HepG2 (cell line): ENCODE data around the gene PSMD6. TPM values are rescaled to one million over a fixed set of nuclear protein-coding genes. Genes with fewer than 3 reads are reported as not detected.

Experiments
- ATAC-seq: fragments of 200-7000 bp; cut with Tn5 transposase; 3 replicates; pipeline ENCODE4 v1.9.1; 2020; ENCODE audit warnings: mild to moderate bottlenecking, moderate library complexity
- BruUV-seq: library from RNA; stranded (reverse); fragments of 400-500 nt; replicated peaks from 2 replicates; lab custom pipeline; 2021; lab: Mats Ljungman, UMichigan
- CTCF ChIA-PET: fragments of 300-600 bp; formaldehyde crosslinking; extraction: SDS; loops from one replicate; lab custom pipeline; 2021; ENCODE audit warnings: low total read pairs, inconsistent platforms, low intra/inter-chr PET ratio; lab: Yijun Ruan, JAX
- POLR2A ChIA-PET: fragments of 350-600 bp; sonication (Branson Sonifier 250); formaldehyde crosslinking; loops from one replicate; lab custom pipeline; 2020; ENCODE audit warnings: antibody characterized with exemption, inconsistent platforms; lab: Yijun Ruan, JAX
- DNase-seq: peaks from one replicate; pipeline ENCODE4 v3.0.0-alpha.2; 2015; ENCODE audit warnings: low spot score
- FAIRE-seq: peaks from 3 replicates; lab custom pipeline; 2011; peaks lifted over from hg19 to GRCh38; lab: Jason Lieb, UNC
- H2AFZ ChIP-seq: one replicate; pipeline ENCODE4 v1.6.1; 2011; ENCODE audit warnings: low read length, inconsistent platforms
- H3K27ac ChIP-seq: fragments of 300-600 bp; 3 replicates; pipeline ENCODE4 v1.8.0; 2011; ENCODE audit warnings: mixed run types, mild to moderate bottlenecking, mixed read lengths, low read length, inconsistent platforms; ENCODE audit not compliant: insufficient read depth; ENCODE audit errors: extremely low read length
- H3K27me3 ChIP-seq, 2 experiments: fragments of 200-600 bp in 1 of 2; 2 replicates in 1 of 2; 3 replicates in 1 of 2; pipeline versions ENCODE4 v1.6.0 to v1.8.0; 2011; ENCODE audit warnings: low read length in 2 of 2, mild to moderate bottlenecking in 2 of 2, moderate library complexity in 2 of 2, inconsistent platforms in 1 of 2; ENCODE audit not compliant: insufficient read depth in 2 of 2, control insufficient read depth in 1 of 2
- H3K36me3 ChIP-seq, 2 experiments: fragments of 200-600 bp in 1 of 2; replicated peaks in 1 of 2; 2 replicates in 1 of 2; 3 replicates in 1 of 2; pipeline versions ENCODE4 v1.5.1 to v1.8.0; 2011; ENCODE audit warnings: low read length in 2 of 2, inconsistent platforms in 1 of 2; ENCODE audit not compliant: insufficient read depth in 2 of 2, control insufficient read depth in 1 of 2
- H3K4me1 ChIP-seq: 2 replicates; pipeline ENCODE4 v1.5.1; 2012; ENCODE audit warnings: low read length, inconsistent platforms; ENCODE audit not compliant: insufficient read depth
- H3K4me2 ChIP-seq: 2 replicates; pipeline ENCODE4 v1.6.0; 2011; ENCODE audit warnings: low read depth, low read length, inconsistent platforms
- H3K4me3 ChIP-seq, 3 experiments: fragments of 200-600 bp in 1 of 3; sonication (generic), shearing (Covaris generic) in 1 of 3; replicated peaks in 1 of 3; 2 replicates each; pipeline ENCODE4 v1.5.1; 2011 to 2016; ENCODE audit warnings: low read length in 3 of 3, inconsistent platforms in 2 of 3, low read depth in 2 of 3, mild to moderate bottlenecking in 2 of 3, control low read depth in 1 of 3, mixed read lengths in 1 of 3; ENCODE audit not compliant: insufficient read depth in 1 of 3
- H3K79me2 ChIP-seq: one replicate; pipeline ENCODE4 v1.6.1; 2011; ENCODE audit warnings: low read length, inconsistent platforms; ENCODE audit not compliant: insufficient read depth
- H3K9ac ChIP-seq: 2 replicates; pipeline ENCODE4 v1.6.0; 2011; ENCODE audit warnings: mild to moderate bottlenecking, low read depth, low read length, inconsistent platforms; ENCODE audit not compliant: insufficient read depth
- H3K9me3 ChIP-seq: 2 replicates; pipeline ENCODE4 v1.5.1; 2012; ENCODE audit warnings: mild to moderate bottlenecking, low read length
- H4K20me1 ChIP-seq: 2 replicates; pipeline ENCODE4 v1.6.0; 2011; ENCODE audit warnings: inconsistent platforms, mild to moderate bottlenecking, low read length, moderate library complexity; ENCODE audit not compliant: insufficient read depth
- HNRNPH1 ChIP-seq: fragments of 200-400 bp; formaldehyde crosslinking; optimal IDR thresholded peaks from 2 replicates; pipeline ENCODE3; 2017; ENCODE audit warnings: mild to moderate bottlenecking, low read depth, low read length
- MATR3 ChIP-seq: sonication (generic); formaldehyde crosslinking; IDR thresholded peaks from 2 replicates; pipeline ENCODE4 v1.4.0; 2020; ENCODE audit warnings: missing genetic modification reagents
- MEIS2 ChIP-seq: sonication (generic); formaldehyde crosslinking; IDR thresholded peaks from 2 replicates; pipeline ENCODE4 v1.9.0; 2021; ENCODE audit warnings: mild to moderate bottlenecking, missing genetic modification reagents
- MXD1 ChIP-seq: sonication (generic); formaldehyde crosslinking; IDR thresholded peaks from 2 replicates; pipeline ENCODE4 v1.4.0; 2020; ENCODE audit warnings: mild to moderate bottlenecking, missing genetic modification reagents
- PPARG ChIP-seq: conservative IDR thresholded peaks from 2 replicates; pipeline ENCODE4 v1.6.1; 2016; ENCODE audit warnings: missing biosample characterization, missing genetic modification reagents
- RBM22 ChIP-seq: fragments of 200-400 bp; formaldehyde crosslinking; optimal IDR thresholded peaks from 2 replicates; pipeline ENCODE3; 2017; ENCODE audit warnings: mild to moderate bottlenecking, low read length, moderate library complexity
- ZFP82 ChIP-seq: sonication (generic); formaldehyde crosslinking; IDR thresholded peaks from 2 replicates; pipeline ENCODE4 v1.5.1; 2020; ENCODE audit warnings: mild to moderate bottlenecking, missing genetic modification reagents, borderline replicate concordance
- WGBS: methylation state at CpG from one replicate; pipeline ENCODE4 v1.1.6; 2017; ENCODE audit warnings: low lambda C conversion rate; 5-methylcytosine and 5-hydroxymethylcytosine counted together
- in situ Hi-C: cut with HindIII; loops from 2 replicates; pipeline ENCODE4 v1.10.0; 2017; ENCODE audit warnings: low pct_unique_long_range_greater_than_20kb; ENCODE audit not compliant: extremely low pct_ligation_motif_present
- intact Hi-C: fragments of 100-400 bp; cut with micrococcal nuclease; formaldehyde crosslinking; loops from one replicate; pipeline ENCODE4 v1.10.0; 2022; ENCODE audit not compliant: unreplicated experiment
- polyA plus RNA-seq, 8 experiments: library from polyadenylated mRNA; depleted of rRNA in 3 of 8; stranded (reverse) in 7 of 8; unstranded in 1 of 8; fragments of >200 nt; fragmentation: Illumina TruSeq in 4 of 8; extraction: Trizol in 4 of 8; gene quantifications; 2 replicates each; pipeline versions ENCODE4 v1.2.1 to v1.2.3, GENCODE V29; 2011 to 2016; ENCODE audit warnings: low read depth in 4 of 8, missing spikeins in 1 of 8, mixed read lengths in 1 of 8; ENCODE audit not compliant: insufficient read depth in 1 of 8
- total RNA-seq, 5 experiments: library from RNA; depleted of rRNA; stranded (reverse); fragments of >200 nt; fragmentation: Illumina TruSeq; extraction: Trizol; gene quantifications; 2 replicates each; pipeline ENCODE4 v1.2.3, GENCODE V29; 2016; ENCODE audit warnings: low read depth in 1 of 5
- TF ChIP-seq, protein P1 (sequence below): sonication (generic); formaldehyde crosslinking; conservative IDR thresholded peaks from 2 replicates; pipeline ENCODE4 v1.4.0; 2020; ENCODE audit warnings: mild to moderate bottlenecking, missing genetic modification reagents, moderate library complexity
- TF ChIP-seq, protein P2 (sequence below): sonication (generic); formaldehyde crosslinking; IDR thresholded peaks from 2 replicates; pipeline ENCODE4 v1.4.0; 2020; ENCODE audit warnings: missing genetic modification reagents, mild to moderate bottlenecking, borderline replicate concordance
- TF ChIP-seq, protein P3 (sequence below): IDR thresholded peaks from 2 replicates; pipeline ENCODE4 v1.6.1; 2016; ENCODE audit warnings: mild to moderate bottlenecking

PSMD6 gene
- total and polyA plus RNA-seq, 2 of the 13 experiments (the other 11 are each of a cell fraction or from before 2014, with no cell fraction given), result 36.8 to 117 TPM

DNA sequence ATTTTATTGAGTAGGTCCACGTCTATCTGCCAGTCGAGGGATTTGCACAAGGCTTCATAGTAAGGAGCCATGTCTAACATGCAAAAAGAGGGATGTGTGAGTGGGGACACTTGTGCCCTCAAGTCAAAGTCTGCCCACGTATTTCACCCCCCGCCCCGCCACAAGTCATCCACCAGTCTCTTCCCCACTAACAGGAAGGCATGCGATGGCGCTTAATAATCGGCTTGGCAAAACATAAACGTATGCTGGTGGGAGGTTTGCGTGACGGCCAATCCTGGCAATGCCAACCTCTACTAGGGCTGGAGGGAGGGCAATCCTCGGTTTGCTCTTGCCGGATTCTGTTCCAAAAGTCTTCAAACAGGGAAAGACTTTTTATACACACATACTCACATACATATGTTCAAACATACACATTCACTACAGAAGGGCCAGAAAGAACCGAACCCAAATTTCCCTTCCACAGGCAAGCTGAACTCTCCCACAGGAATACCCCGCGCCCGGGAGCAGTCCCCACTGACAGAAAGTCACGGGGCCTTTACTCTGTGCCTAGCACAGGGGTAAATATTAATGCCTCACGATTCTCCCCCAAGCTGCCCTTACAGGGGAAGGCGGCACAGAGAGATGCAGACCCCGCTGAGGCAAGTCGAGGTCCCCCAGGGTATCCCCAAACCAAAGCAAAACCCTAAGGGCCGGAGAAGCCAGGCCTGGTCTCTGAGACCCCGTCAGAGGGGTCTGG is 675 bp downstream of the PSMD6 start (continued):
- TF ChIP-seq, protein P1, sequence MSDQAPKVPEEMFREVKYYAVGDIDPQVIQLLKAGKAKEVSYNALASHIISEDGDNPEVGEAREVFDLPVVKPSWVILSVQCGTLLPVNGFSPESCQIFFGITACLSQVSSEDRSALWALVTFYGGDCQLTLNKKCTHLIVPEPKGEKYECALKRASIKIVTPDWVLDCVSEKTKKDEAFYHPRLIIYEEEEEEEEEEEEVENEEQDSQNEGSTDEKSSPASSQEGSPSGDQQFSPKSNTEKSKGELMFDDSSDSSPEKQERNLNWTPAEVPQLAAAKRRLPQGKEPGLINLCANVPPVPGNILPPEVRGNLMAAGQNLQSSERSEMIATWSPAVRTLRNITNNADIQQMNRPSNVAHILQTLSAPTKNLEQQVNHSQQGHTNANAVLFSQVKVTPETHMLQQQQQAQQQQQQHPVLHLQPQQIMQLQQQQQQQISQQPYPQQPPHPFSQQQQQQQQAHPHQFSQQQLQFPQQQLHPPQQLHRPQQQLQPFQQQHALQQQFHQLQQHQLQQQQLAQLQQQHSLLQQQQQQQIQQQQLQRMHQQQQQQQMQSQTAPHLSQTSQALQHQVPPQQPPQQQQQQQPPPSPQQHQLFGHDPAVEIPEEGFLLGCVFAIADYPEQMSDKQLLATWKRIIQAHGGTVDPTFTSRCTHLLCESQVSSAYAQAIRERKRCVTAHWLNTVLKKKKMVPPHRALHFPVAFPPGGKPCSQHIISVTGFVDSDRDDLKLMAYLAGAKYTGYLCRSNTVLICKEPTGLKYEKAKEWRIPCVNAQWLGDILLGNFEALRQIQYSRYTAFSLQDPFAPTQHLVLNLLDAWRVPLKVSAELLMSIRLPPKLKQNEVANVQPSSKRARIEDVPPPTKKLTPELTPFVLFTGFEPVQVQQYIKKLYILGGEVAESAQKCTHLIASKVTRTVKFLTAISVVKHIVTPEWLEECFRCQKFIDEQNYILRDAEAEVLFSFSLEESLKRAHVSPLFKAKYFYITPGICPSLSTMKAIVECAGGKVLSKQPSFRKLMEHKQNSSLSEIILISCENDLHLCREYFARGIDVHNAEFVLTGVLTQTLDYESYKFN, result no peak
- TF ChIP-seq HNRNPH1 (no peak), MEIS2 (CRISPR knock-in tag) (no peak), MATR3 (CRISPR knock-in tag) (no peak), ZFP82 (CRISPR knock-in tag) (no peak)

DNA sequence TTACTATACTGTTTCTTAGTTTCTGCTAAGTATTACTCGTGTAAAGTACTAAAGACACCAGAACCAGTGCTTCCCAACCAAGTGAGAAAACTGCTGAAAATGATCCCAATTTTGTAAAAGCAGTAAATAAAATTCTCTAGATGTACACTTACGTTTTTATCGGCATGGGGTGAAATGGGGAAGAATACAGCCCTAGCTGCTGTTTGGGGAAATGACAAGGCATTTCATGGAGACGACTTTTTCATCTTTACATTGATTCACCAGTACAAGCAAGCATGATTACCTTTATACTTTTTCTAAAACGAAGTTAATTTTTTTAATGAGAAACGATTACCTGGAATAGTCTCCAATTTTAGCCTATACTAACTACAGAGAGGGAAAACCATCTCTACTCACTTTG is 1.4 kb downstream of the PSMD6 start:
- Histone ChIP-seq H3K9ac (peak overlapping the region; percentile 93), H3K4me2 (peak overlapping the region; percentile 98), H4K20me1 (no peaks in the 10 kb centered on the region), H3K27me3 (no peaks in the 10 kb centered on the region), H3K9me3 (no peaks in the 10 kb centered on the region), H3K27ac (no peak overlapping the region), H3K79me2 (peaks cover 29% of the 10 kb centered on the region), H3K4me3 (peak overlapping the region; percentile 86 to 95 (median 90); a peak in 5 of 6 replicates), H3K36me3 (peaks cover 4 to 31% of the 10 kb centered on the region in 2 experiments; a peak in 4 of 5 replicates), H3K4me1 (peaks cover 29% of the 10 kb centered on the region), H2AFZ (no peak overlapping the region)
- no TSS peak for BruUV-seq
- POLR2A ChIA-PET, result no interaction called here
- in situ Hi-C loops (no loop called here), intact Hi-C loops (loop anchor here (5.0 kb wide), 1 partner anchor 60 kb away; no protein-coding TSS in a partner anchor)
- WGBS, result 76% methylated on average over 6 of the region's 6 CpGs
- FAIRE-seq, result no peak
- CTCF ChIA-PET, result no interaction called here
- ATAC-seq, result no peak
- DNase-seq, result no peak
- TF ChIP-seq PPARG (CRISPR knock-in tag) (no peak), RBM22 (no peak), MXD1 (CRISPR knock-in tag) (no peak)
- TF ChIP-seq, protein P2, sequence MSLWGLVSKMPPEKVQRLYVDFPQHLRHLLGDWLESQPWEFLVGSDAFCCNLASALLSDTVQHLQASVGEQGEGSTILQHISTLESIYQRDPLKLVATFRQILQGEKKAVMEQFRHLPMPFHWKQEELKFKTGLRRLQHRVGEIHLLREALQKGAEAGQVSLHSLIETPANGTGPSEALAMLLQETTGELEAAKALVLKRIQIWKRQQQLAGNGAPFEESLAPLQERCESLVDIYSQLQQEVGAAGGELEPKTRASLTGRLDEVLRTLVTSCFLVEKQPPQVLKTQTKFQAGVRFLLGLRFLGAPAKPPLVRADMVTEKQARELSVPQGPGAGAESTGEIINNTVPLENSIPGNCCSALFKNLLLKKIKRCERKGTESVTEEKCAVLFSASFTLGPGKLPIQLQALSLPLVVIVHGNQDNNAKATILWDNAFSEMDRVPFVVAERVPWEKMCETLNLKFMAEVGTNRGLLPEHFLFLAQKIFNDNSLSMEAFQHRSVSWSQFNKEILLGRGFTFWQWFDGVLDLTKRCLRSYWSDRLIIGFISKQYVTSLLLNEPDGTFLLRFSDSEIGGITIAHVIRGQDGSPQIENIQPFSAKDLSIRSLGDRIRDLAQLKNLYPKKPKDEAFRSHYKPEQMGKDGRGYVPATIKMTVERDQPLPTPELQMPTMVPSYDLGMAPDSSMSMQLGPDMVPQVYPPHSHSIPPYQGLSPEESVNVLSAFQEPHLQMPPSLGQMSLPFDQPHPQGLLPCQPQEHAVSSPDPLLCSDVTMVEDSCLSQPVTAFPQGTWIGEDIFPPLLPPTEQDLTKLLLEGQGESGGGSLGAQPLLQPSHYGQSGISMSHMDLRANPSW (CRISPR knock-in tag), result no peak
- TF ChIP-seq, protein P3, sequence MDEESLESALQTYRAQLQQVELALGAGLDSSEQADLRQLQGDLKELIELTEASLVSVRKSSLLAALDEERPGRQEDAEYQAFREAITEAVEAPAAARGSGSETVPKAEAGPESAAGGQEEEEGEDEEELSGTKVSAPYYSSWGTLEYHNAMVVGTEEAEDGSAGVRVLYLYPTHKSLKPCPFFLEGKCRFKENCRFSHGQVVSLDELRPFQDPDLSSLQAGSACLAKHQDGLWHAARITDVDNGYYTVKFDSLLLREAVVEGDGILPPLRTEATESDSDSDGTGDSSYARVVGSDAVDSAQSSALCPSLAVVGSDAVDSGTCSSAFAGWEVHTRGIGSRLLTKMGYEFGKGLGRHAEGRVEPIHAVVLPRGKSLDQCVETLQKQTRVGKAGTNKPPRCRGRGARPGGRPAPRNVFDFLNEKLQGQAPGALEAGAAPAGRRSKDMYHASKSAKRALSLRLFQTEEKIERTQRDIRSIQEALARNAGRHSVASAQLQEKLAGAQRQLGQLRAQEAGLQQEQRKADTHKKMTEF (CRISPR knock-in tag), result no peak
